Mammary epithelial cell (primary cell): ENCODE results near the gene CHRD.

Experiments used
- CTCF ChIP-seq, 2 donors: IDR thresholded peaks in 1 of 2; conservative IDR thresholded peaks in 1 of 2; 2 replicates each; pipeline ENCODE4 v1.5.1; 2011 to 2012; ENCODE audit warnings: inconsistent platforms in 2 of 2, low read length in 2 of 2, mild to moderate bottlenecking in 2 of 2, control low read depth in 1 of 2, low read depth in 1 of 2; ENCODE audit not compliant: insufficient read depth in 1 of 2; ENCODE audit errors: extremely low read depth in 1 of 2
- EZH2 ChIP-seq: IDR thresholded peaks from 2 replicates; pipeline ENCODE4 v1.6.1; 2012; ENCODE audit warnings: low read length, inconsistent platforms, borderline replicate concordance

- TF ChIP-seq CTCF (conservative IDR thresholded peaks at IDR 0.05 in 1 of 2, IDR thresholded peaks at IDR 0.05 in 1 of 2; ENCODE audit: extremely low read depth in 1 of 2, insufficient read depth in 1 of 2, low read depth in 1 of 2, low read length in 2 of 2) = no peak
- no peak for TF ChIP-seq EZH2
Observed at GRCh38 chr3:184372911-184373310, 6.9 kb upstream of the CHRD start.
